Stimulated activated CD4-positive, alpha-beta T cell treated with anti-CD3 and anti-CD28 coated beads, Interleukin-1b, Interleukin-23, amount 100 ng/mL, for 24 hours (primary cell): Measurements from ENCODE around the gene PCDHAC2.

ENCODE experiments used
- DNase-seq, 4 experiments: peaks; one replicate each; pipeline ENCODE4 v3.0.0-alpha.2; 2020; ENCODE audit warnings: low read depth in 4 of 4, low spot score in 1 of 4

Gene PCDHAC2, protein sequence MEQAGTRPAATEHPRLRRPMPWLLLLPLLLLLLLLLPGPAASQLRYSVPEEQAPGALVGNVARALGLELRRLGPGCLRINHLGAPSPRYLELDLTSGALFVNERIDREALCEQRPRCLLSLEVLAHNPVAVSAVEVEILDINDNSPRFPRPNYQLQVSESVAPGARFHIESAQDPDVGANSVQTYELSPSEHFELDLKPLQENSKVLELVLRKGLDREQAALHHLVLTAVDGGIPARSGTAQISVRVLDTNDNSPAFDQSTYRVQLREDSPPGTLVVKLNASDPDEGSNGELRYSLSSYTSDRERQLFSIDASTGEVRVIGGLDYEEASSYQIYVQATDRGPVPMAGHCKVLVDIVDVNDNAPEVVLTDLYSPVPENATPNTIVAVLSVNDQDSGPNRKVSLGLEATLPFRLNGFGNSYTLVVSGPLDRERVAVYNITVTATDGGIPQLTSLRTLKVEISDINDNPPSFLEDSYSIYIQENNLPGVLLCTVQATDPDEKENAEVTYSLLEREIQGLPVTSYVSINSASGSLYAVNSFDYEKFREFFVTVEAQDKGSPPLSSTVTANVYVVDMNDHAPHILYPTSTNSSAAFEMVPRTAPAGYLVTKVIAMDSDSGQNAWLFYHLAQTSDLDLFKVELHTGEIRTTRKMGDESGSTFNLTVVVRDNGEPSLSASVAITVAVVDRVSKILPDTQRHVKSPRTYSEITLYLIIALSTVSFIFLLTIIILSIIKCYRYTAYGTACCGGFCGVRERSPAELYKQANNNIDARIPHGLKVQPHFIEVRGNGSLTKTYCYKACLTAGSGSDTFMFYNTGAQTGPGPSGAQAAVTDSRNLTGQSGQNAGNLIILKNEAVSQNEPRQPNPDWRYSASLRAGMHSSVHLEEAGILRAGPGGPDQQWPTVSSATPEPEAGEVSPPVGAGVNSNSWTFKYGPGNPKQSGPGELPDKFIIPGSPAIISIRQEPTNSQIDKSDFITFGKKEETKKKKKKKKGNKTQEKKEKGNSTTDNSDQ

DNA sequence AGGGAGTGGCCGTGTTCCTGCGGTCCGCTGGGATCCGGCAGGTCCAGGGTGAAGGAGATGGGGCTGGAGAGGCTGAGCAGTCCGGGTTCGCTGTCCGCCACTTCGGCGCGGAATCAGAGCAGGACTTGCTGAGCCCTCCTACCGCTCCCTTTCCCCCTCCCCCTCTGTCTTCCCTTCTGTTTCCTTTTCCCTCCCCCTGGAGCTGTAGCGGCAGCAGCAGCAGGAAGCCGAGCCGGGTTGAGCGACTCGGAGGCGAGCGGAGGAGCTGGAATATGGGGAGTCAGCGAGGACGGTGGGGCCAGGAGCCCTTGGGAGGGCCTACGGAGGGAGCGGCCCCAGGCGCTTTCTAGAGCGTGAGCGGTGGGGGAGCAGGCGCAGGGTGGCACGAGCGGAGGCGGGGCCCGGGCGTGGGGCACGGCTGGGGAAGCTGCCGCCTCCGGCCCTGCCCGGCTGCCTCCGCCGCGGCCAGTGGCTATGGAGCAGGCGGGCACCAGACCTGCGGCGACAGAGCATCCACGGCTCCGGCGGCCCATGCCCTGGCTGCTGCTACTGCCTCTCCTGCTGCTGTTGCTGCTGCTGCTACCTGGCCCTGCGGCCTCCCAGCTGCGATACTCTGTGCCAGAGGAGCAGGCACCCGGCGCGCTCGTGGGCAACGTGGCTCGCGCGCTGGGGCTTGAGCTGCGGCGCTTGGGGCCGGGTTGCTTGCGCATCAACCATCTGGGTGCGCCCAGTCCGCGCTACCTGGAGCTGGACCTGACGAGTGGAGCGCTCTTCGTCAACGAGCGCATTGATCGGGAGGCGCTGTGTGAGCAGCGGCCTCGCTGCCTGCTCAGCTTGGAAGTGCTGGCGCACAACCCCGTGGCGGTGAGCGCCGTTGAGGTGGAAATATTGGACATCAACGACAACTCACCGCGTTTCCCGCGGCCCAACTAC is at the start of gene PCDHAC2:
PCDHAC2 (plus strand) TSS at position 184 of the 933 bp plus-strand sequence; CDS start at position 475, 291 bp downstream.
- DNase-seq, result no peak

- no peak for DNase-seq
Measured at GRCh38 chr5:140923601-140924000, 42.7 kb upstream of the PCDHAC2 start.

DNA sequence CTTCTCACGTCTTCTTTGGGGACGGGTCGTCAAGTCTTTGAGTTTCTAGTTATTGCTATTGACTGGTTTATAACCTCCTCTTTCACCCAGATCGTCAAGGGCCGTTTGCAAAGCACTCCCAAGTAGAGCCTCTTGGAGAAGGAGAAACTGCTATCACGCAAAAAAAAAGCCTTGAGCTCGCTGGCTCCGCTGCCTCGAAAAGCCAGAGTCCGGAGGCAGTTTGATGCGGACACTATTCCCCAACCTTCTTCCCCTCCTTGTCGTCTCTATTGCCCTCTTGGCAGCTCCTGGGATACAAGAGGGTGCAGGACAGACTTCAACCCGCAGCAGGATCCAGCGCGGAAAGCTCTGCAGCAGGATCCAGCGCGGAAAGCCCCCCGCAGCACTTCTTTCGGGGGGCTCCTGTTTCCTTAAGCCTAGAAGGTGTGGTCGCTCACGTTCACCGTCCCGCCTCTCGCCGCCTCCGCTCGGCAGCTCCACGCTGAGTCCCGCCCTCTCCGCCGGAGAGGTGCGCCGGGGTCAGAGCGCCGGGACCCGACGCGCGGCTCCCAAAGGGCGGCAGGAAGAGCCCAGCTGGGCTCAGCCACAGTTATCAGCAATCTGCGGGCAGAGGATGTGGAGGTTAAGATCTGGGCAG is 40.4 kb upstream of the PCDHAC2 start, which contains the start of gene PCDHAC1:
PCDHAC1 (plus strand) TSS at position 494 of the 637 bp plus-strand sequence. CDS start 594 bp downstream, outside the sequence.
- DNase-seq, result no peak

GRCh38 chr5:140926443-140927227 is 39.6 kb upstream of the PCDHAC2 start:
- peak in 3 of 4 experiments; percentile 1 to 30 (median 5) for DNase-seq

DNA sequence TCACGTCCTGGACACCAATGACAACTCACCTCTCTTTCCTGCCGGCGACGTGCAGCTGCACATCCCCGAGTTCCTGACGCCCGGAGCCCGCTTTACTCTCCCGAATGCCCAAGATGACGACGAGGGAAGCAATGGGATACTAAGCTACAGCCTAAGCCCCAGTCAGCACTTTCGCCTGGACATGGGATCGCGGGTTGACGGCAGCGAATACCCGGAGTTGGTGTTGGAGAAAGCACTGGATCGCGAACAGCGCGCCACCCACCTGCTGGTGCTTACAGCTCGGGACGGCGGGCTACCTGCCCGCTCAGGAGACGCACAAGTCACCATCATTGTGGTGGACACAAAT is 39.1 kb upstream of the PCDHAC2 start:
- no peak for DNase-seq

DNA sequence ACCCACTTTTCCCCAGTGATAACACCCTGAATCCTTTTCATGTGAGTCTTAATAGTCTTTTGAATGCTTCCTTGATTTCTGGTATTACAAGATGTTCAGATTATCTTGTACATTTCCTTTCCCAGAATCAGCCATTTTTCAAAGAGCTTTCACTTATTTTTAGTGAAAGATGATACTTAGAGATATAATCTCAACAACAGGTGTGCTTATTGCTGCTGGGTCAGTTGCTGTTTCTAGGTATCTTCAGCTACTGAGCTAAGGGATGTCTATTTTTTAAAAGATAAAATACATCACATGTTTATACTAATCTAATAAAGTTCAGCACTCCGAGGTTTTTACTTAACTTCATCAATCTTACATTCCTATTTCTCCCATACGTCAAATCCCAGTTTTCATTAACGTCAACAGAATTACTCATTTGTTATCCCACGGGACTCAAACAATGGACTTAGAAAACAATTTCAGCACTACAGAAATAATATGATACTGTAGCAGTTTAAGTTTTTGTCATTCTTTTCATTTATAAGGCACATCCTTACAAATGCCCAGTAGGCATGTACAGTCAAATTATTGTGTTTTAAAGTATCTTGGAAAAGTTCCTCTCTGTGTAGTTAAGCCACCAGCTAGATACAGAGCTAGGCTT is 31.2 kb upstream of the PCDHAC2 start:
- DNase-seq, result no peak

DNA sequence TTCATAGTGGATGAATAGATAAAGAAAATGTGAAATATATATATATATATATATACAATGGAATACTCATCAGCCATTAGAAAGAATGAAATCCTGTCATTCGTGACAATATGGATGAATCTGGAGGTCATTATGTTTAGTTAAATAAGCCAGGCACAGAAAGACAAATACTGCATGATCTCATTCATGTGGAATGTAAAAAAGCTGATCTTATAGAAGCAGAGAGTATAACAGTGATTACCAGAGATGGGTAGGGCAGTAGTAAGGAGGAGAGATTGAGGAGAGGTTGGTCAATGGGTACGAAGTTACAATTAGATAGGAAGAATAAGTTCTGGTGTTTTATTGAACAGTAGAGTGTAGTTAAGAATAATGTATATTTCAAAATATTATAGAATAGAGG is 19.7 kb upstream of the PCDHAC2 start:
- no peak for DNase-seq

DNA sequence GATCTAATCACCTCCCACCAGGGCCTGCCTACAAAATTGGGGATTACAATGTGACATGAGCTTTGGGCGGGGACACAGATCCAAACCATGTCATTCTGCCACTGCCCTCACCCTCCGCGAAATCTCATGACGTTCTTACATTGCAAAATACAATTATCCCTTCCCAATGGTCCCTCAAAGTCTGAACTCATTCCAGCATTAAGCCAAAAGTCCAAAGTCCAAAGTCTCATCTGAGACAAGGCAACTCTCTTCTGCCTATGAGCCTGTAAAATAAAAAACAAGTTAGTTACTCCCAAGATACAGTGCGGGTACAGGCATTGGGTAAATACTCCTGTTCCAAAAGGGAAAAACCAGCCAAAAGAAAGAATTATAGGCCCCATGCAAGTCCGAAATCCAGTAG is 14.6 kb upstream of the PCDHAC2 start:
- DNase-seq, result no peak

- no peak for DNase-seq
Measured at GRCh38 chr5:140953234-140953633, 13.0 kb upstream of the PCDHAC2 start.

- DNase-seq, result no peak
Measured at GRCh38 chr5:140962190-140962589, 4.1 kb upstream of the PCDHAC2 start.

GRCh38 chr5:140964356-140964755 is 1.9 kb upstream of the PCDHAC2 start:
- no peak for DNase-seq

DNA sequence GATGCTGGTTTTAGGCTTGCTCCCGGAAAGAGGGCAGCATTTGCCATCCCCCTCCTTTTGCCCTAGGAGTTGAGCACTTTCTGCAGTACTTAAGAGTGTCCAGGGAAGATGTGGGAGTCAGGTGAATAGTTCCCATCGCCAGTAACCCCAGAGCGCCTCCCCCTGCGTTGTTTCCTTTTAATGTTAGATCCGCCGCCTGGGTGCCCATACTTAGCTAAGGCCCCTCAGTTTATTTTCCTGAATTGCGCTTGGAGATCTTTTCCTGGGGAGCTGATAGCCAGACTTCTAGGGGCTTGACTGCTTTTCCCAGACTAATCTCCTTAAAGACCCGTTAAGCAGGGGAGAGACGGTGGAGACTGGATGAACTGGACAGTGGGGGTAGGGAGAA is 377 bp upstream of the PCDHAC2 start:
- DNase-seq, result no peak

DNA sequence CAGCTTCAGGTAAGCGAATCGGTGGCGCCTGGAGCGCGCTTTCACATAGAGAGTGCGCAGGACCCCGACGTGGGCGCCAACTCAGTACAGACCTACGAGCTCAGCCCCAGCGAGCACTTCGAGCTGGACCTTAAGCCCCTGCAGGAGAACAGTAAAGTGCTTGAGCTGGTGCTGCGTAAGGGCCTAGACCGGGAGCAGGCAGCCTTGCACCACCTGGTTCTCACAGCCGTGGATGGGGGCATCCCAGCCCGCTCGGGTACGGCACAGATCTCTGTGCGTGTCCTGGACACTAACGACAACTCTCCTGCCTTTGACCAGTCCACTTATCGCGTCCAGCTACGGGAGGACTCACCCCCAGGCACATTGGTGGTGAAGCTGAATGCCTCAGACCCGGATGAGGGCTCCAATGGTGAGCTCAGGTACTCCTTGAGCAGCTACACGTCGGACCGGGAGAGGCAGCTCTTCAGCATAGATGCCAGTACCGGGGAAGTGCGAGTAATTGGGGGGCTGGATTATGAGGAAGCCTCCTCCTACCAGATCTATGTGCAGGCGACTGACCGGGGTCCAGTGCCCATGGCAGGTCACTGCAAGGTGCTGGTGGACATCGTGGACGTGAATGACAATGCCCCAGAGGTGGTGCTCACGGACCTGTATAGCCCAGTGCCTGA is 1.1 kb downstream of the PCDHAC2 start:
- DNase-seq, result no peak

DNA sequence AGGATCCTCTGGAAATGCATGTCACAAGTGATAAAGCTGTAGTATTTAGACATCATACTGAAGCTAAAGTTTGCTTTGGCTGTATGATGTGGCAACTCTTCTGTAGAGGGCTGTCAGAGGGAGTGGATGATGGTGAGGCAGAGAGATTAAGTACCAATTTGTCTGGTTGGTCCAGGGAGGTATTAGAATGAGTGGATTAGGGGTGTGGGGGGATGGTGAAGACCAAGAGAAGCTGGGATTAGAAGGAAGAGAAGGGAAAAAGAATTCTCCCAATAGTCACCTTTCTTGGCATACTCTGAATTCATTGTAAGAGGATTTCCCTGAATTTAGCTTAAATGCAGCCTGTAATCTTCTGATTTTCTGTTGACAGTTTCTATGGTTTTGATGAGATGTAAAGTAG is 3.6 kb downstream of the PCDHAC2 start:
- no peak for DNase-seq

GRCh38 chr5:140973550-140973949 is 7.3 kb downstream of the PCDHAC2 start:
- no peak for DNase-seq

DNA sequence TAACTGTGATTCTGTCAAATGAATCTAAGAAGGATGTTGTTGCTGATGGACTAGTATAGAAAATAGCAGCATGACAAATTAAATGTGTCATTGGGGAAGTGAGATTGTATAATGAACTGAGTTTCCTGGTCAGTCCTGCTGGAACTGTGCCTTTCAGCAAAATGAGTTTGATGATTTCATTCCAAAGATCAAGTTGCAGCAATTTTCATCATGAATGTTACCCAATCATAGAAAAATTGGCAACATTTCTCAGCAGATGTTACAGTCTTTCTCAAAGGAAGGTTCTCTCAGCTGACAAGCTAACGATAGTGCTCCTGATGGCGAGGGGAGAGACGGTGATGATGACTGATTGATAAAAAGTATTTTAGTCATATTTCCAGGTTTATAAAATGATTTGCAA is 10.7 kb downstream of the PCDHAC2 start:
- DNase-seq, result no peak

GRCh38 chr5:140978260-140978659 is 12.0 kb downstream of the PCDHAC2 start:
- DNase-seq, result no peak

DNA sequence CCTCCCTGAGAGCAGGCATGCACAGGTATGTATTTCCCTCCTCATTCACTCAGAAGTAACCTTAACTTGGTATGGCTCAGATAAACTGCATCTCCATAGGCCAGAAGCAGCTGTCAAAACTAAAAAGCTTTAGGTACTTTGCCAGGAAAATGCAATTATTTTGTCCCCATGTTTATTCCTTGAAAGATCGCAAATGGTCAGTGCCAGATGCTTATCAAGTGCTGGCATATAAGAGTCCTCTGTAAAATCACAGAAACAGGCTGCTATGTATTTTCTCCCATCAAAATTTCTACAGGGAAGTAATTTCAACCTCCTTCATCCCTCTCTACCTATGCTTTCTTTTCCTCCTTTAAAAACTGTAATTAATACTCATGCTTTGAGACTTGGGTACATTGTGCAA is 12.7 kb downstream of the PCDHAC2 start:
- no peak for DNase-seq
